ENCODE data around the gene RNF138. TPM values are rescaled to one million over a fixed set of nuclear protein-coding genes. Genes with fewer than 3 reads are reported as not detected.

Gene RNF138
- total RNA-seq, 1 donor from 2014 or later = 30.5 TPM

DNA sequence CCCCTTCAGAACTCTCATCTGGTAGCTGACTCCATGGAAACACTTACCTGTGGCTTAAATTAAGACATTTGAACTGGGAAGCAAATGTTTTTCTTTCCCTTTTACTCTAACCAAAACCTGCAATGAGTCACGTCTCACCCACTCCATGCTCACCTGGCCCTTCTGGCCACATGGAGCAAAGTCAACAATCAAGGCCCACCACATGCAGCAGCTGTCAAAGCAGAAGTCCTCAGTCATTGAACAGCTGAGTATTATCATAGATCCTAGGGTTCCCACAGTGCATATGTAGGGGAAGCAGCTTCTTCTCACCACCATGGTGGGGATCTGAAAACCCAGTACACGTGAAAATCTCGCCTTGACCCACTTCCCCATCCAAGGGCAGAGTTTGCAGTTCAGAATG lies 85.9 kb downstream of the RNF138 start:
- H3K27ac Mint-ChIP-seq (ENCODE audit: unreplicated experiment) = no peak overlapping the region
- H3K27me3 Mint-ChIP-seq (ENCODE audit: unreplicated experiment) = no peaks in the 10 kb centered on the region
- H3K9me3 Mint-ChIP-seq (ENCODE audit: unreplicated experiment) = no peaks in the 10 kb centered on the region
- DNase-seq (ENCODE audit: low spot score) = no peak
- H3K36me3 Mint-ChIP-seq (ENCODE audit: low read depth, unreplicated experiment) = no peaks in the 10 kb centered on the region
- TF ChIP-seq, protein P1, sequence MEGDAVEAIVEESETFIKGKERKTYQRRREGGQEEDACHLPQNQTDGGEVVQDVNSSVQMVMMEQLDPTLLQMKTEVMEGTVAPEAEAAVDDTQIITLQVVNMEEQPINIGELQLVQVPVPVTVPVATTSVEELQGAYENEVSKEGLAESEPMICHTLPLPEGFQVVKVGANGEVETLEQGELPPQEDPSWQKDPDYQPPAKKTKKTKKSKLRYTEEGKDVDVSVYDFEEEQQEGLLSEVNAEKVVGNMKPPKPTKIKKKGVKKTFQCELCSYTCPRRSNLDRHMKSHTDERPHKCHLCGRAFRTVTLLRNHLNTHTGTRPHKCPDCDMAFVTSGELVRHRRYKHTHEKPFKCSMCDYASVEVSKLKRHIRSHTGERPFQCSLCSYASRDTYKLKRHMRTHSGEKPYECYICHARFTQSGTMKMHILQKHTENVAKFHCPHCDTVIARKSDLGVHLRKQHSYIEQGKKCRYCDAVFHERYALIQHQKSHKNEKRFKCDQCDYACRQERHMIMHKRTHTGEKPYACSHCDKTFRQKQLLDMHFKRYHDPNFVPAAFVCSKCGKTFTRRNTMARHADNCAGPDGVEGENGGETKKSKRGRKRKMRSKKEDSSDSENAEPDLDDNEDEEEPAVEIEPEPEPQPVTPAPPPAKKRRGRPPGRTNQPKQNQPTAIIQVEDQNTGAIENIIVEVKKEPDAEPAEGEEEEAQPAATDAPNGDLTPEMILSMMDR (IDR thresholded peaks at IDR 0.05; ENCODE audit: unreplicated experiment) = no peak
- no peaks in the 10 kb centered on the region for H3K4me1 Mint-ChIP-seq (ENCODE audit: unreplicated experiment)
- H3K4me3 Mint-ChIP-seq (ENCODE audit: unreplicated experiment) = no peak overlapping the region

Other genes starting within 250 kb of the RNF138 start
- gene TRAPPC8, start 148.7 kb upstream of the RNF138 start, total RNA-seq (ENCODE audit: unreplicated experiment) = 40.7 TPM
- 5.2 TPM for gene RNF125, start 73.0 kb upstream of the RNF138 start, total RNA-seq (ENCODE audit: unreplicated experiment)
- gene MEP1B, start 98.2 kb downstream of the RNF138 start, total RNA-seq (ENCODE audit: unreplicated experiment) = 0.15 TPM

Measured in endothelial cell (in vitro differentiated cells).